GM19025 (cell line): Measurements from ENCODE around the gene SLC28A1.

Experiments used
- ATAC-seq: cut with Tn5 transposase; IDR thresholded peaks from one replicate; pipeline ENCODE4 v1.9.1; 2021; ENCODE audit warnings: mild to moderate bottlenecking, low read depth, moderate library complexity; ENCODE audit not compliant: unreplicated experiment

Gene SLC28A1

DNA sequence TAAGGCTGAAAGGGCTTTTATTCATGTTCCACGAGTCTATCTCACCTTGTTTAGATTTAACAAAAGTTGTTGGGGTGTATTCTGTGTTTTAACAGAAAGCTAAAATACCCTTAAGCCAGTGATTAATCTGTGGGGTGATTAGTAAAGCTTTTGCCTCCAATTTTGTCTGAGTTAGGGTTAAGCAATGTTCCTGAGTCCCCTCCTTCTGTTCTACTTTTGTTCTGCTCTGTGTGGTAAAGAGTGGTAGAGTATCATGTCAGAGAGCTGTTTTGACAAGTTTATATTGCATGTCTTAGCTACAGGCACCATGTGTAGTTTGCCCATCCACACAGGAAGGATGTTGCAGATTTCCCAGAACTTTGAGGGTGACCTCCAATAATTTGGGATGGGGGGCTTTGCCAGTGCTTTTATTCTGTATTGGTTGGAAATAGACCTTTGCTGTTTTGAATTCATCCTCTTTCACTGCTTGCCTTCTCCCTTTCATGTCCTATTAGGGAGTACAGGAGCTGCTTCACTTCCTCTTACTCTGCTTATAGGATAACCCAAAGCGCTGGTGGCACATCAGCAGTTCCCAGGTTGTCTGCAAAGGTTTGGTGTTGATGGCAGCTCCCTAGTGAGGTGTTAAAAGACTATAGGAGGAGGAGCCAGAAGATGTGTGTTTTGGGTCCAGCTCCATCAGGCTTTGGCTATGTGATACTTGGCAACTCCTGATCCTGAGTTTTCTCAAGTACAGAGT is 104.6 kb downstream of the SLC28A1 start:
- no peak for ATAC-seq

DNA sequence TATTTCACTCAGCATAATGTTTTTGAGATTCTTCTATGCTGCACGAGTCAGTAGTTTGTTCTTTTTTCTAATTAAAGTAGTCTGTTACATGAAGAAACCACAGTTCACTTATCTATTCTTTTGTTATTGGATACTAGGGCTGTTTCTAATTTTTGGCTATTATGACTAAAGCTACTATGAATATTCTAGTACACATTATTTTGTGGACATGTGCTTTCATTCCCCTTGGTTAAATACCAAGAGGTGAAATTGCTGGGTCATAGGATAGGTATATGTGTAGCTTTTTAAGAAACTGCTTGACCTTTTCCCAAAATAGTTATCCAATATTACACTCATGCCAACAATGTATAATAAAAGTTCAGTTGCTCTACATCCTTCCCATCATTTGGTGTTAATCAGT is 106.0 kb downstream of the SLC28A1 start:
- ATAC-seq = no peak

GRCh38 chr15:84991014-84991712 is 106.7 kb downstream of the SLC28A1 start:
- no peak for ATAC-seq

GRCh38 chr15:84992157-84992944 is 107.9 kb downstream of the SLC28A1 start:
- ATAC-seq = no peak
